NT2/D1 (cell line): Measurements from ENCODE around the gene SLC25A21.

ENCODE experiments used
- DNase-seq: peaks from one replicate; pipeline ENCODE4 v3.0.0-alpha.2; 2011; ENCODE audit warnings: low read depth, low spot score
- H3K27me3 ChIP-seq: 2 replicates; pipeline ENCODE4 v1.6.0; 2011; ENCODE audit warnings: mild to moderate bottlenecking; ENCODE audit not compliant: insufficient read length, insufficient read depth
- H3K36me3 ChIP-seq: 2 replicates; pipeline ENCODE4 v1.6.1; 2011; ENCODE audit warnings: mild to moderate bottlenecking, low read length, mixed read lengths; ENCODE audit not compliant: insufficient read depth, insufficient read length
- H3K4me1 ChIP-seq: 2 replicates; pipeline ENCODE4 v1.5.1; 2011; ENCODE audit not compliant: insufficient read depth, insufficient read length
- H3K4me3 ChIP-seq: 2 replicates; pipeline ENCODE4 v1.5.1; 2011; ENCODE audit warnings: low read depth; ENCODE audit not compliant: insufficient read length
- H3K9ac ChIP-seq: 2 replicates; pipeline ENCODE4 v1.6.0; 2011; ENCODE audit warnings: low read depth; ENCODE audit not compliant: insufficient read length
- H3K9me3 ChIP-seq: 2 replicates; pipeline ENCODE4 v1.5.1; 2011; ENCODE audit warnings: mild to moderate bottlenecking, low read length; ENCODE audit not compliant: insufficient read depth
- SUZ12 ChIP-seq: IDR thresholded peaks from 2 replicates; pipeline ENCODE4 v1.6.1; 2011; ENCODE audit not compliant: insufficient read length, insufficient read depth; ENCODE audit errors: extremely low read depth
- YY1 ChIP-seq: IDR thresholded peaks from 2 replicates; pipeline ENCODE4 v1.6.1; 2011; ENCODE audit not compliant: insufficient read length, insufficient read depth
- ZNF274 ChIP-seq: IDR thresholded peaks from 2 replicates; pipeline ENCODE4 v1.6.1; 2011; ENCODE audit warnings: mild to moderate bottlenecking, low read depth, low read length

The SLC25A21 gene

DNA sequence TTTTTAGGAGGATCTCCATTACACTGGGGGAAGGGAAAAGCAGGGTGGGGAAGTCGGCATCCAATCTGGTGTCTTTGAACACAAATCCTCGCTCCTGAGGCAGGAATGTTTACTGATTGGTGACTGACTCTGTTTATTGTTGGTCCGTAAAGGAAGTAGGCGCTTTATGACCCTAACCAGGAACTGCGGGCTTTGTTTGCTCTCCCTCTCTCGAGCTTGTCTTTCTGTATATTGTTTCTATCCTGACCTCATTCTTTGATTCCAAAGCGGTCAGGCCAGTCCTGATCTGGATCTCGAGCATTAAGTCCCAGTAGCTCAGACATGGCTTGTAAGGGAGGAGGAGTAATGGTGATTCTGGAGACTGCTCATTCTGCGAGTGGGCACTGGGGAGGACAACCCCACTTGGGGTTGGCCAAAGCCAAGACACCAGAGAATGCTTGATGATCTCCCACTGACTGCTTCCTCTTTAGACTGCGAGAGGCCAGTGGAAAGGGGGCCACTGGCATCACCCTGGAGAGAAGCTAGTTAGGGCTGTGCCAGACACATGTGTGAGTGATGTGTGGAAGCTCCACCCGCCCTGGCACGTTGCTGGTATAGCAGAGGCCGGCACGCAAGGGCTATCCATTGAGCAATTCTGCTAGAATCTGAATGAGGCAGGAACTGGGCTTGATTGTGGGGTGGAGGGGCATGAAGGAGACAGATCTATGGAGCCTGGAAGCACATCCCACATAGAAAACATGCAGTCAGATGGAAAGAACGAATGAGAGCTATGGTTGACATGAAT, 316.1 kb downstream of the SLC25A21 start:
- H3K4me1 ChIP-seq, result no peaks in the 10 kb centered on the region
- no peak for DNase-seq

DNA sequence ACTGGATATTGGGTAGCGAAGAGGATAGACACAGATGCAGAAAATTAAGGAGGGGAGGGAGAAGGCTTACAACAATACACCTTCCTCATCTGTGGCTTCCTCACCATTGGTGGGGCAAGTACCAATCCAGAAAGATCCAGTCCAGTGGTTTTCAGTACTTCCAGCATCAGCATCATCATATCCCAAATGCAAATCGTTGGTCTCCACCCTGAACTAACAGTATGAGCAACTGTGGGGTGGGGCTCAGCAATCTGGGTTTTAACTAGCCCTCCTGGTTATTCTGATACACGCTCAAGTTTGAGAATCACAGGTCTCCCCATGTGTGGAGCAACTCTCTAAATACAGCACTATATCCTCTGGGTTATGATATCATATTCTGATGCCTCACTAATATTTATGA, 317.0 kb downstream of the SLC25A21 start:
- no peaks in the 10 kb centered on the region for H3K9me3 ChIP-seq
- H3K4me1 ChIP-seq, result no peaks in the 10 kb centered on the region
- no peaks in the 10 kb centered on the region for H3K36me3 ChIP-seq
- H3K9ac ChIP-seq, result no peak overlapping the region
- no peak overlapping the region for H3K4me3 ChIP-seq
- TF ChIP-seq ZNF274 (no peak), YY1 (no peak), SUZ12 (no peak)
- no peaks in the 10 kb centered on the region for H3K27me3 ChIP-seq
- DNase-seq, result no peak

More for the DNA sequence above, 316.1 kb downstream of the SLC25A21 start:
- Histone ChIP-seq H3K9me3 (no peaks in the 10 kb centered on the region), H3K9ac (no peak overlapping the region), H3K27me3 (no peaks in the 10 kb centered on the region), H3K36me3 (no peaks in the 10 kb centered on the region), H3K4me3 (no peak overlapping the region)
- TF ChIP-seq ZNF274 (no peak), SUZ12 (no peak), YY1 (no peak)

DNA sequence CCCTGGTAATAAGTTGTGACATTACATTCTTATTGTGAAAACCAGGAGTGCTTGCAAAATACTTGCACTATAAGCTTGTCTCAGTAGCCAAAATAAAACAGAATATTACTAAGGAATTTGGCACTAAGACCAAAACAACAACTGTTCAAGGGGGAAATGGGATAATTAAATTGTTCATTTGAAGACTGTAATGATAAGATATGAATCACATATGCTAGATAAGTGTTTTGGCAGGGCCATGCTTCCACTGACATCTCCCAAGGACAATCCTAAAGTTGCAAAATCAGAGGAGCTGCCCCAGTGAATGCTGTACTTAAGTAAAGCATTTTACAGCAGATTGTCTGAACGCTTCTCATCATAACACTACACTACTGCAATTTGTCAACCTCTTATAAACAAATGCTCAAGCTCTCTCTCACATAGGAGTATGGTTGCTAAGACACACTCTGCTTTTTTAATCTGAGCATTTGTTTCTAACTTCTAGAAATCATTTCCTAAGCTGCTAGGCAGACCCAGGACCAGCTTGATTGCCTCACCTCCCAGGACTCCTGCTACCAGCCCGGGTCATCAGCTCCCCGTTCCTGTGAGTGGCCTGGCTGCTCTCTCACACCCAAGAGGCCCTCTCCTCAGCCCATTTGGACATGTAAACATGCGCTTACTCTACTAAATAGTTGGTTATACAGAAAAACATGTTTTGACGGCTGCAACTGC, 319.3 kb downstream of the SLC25A21 start:
- Histone ChIP-seq H3K9ac (no peak overlapping the region), H3K4me1 (no peaks in the 10 kb centered on the region)

DNA sequence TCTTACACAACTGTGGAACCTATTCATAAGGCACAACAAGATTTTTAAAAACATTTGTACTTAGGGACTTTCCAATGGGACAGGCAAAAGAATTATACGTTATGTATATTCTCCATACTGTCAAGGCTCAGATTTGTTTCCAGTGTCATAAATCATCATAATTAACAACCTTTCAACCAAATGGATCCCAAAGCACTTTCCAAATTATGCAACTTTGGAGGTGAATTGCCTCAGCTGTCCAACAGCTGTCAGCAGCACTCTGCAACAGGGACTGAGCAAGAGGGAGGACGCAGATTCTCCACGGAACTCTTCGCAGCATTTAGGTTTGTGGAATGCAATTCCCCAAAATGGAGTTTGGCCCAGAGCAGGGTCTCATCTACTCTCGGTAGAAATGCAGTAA, 324.2 kb downstream of the SLC25A21 start:
- no peaks in the 10 kb centered on the region for H3K9me3 ChIP-seq
- H3K4me1 ChIP-seq, result no peaks in the 10 kb centered on the region
- no peak overlapping the region for H3K9ac ChIP-seq
- H3K36me3 ChIP-seq, result no peaks in the 10 kb centered on the region
- TF ChIP-seq YY1, result no peak
- no peak for TF ChIP-seq ZNF274
- TF ChIP-seq SUZ12, result no peak
- DNase-seq, result no peak
- H3K27me3 ChIP-seq, result no peaks in the 10 kb centered on the region
- no peak overlapping the region for H3K4me3 ChIP-seq

More for the DNA sequence above, 319.3 kb downstream of the SLC25A21 start:
- H3K9me3 ChIP-seq, result no peaks in the 10 kb centered on the region
- no peak for DNase-seq
- no peak overlapping the region for H3K4me3 ChIP-seq
- no peaks in the 10 kb centered on the region for H3K27me3 ChIP-seq
- TF ChIP-seq SUZ12 (no peak), ZNF274 (no peak), YY1 (no peak)
- no peaks in the 10 kb centered on the region for H3K36me3 ChIP-seq

DNA sequence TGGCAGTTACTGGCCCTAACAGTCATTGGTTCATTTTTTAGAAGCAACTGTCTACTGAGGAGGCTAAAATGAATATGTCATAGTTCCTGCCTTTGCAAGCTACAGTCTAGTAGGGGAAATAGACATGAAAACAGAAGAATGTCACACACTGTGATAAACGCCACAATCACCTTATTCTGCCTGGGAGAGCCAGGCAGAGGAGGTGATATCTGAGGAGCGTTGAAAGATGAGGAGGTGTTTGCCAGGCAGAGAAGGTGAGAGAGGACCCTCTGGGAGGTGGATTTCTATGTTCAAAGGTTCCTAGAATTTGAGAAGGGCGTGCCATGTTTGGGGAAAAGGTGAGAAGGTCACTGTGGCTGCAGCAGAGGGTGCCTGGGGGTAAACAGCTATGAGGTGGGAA, 325.0 kb downstream of the SLC25A21 start:
- no peaks in the 10 kb centered on the region for H3K36me3 ChIP-seq
- no peak overlapping the region for H3K9ac ChIP-seq
- no peak for DNase-seq
- H3K4me3 ChIP-seq, result no peak overlapping the region
- TF ChIP-seq ZNF274 (no peak), YY1 (no peak), SUZ12 (no peak)
- H3K27me3 ChIP-seq, result no peaks in the 10 kb centered on the region
- H3K4me1 ChIP-seq, result no peaks in the 10 kb centered on the region
- no peaks in the 10 kb centered on the region for H3K9me3 ChIP-seq

DNA sequence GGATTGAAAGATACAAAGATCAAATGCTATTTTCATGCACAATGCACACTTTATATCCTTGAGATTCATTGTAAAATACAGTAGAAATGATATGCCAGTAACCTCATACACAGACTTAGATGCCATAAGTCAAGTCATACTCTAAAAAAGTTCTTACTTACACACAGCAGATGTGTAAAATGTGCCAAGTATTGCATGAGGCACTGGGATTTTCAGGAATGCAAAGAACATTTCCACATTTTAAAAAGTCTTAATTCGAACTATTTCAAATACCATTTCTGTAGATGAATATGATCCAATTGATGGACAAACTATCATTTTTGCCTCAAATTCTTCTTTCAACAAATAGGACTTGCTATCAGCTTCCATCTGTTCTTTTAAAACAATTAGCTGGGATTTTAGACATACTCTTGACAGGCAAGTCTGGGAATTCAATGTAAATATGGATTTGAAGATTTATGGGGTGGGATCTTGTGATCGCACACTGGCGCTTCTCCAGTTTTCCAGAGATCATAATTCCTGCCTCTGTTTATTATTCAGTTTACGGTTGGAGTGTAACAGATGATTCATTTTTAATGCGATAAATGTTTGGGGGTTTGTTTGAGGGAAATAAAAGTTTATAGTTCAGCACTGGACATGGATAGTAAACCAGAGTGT, 326.9 kb downstream of the SLC25A21 start:
- Histone ChIP-seq H3K4me1 (no peaks in the 10 kb centered on the region), H3K4me3 (no peak overlapping the region), H3K9ac (no peak overlapping the region), H3K9me3 (no peaks in the 10 kb centered on the region), H3K36me3 (no peaks in the 10 kb centered on the region), H3K27me3 (no peaks in the 10 kb centered on the region)
- TF ChIP-seq YY1 (no peak), SUZ12 (no peak), ZNF274 (no peak)
- no peak for DNase-seq
